SU-DHL-6 (cell line): ENCODE measurements around the gene CHRM5.

ENCODE experiments used
- CTCF ChIP-seq: fragments of 200-600 bp; sonication (generic); IDR thresholded peaks from one replicate; pipeline ENCODE4 v1.5.1; 2017; ENCODE audit warnings: antibody characterized with exemption, mild to moderate bottlenecking, low read length, moderate library complexity; ENCODE audit not compliant: insufficient read depth, poor library complexity, severe bottlenecking
- EZH2phosphoT487 ChIP-seq: fragments of 200-600 bp; sonication (generic), shearing (Covaris generic); conservative IDR thresholded peaks from 2 replicates; pipeline ENCODE4 v1.6.1; 2018; ENCODE audit warnings: mild to moderate bottlenecking, antibody characterized with exemption, low read length, moderate library complexity, mixed read lengths

- no peak for TF ChIP-seq CTCF
- TF ChIP-seq EZH2phosphoT487: no peak
Measured at GRCh38 chr15:34059946-34060345, 91.6 kb downstream of the CHRM5 start.
